HG02678 (cell line): Measurements from ENCODE around the gene VPS37D.
A peak's percentile ranks its signal among the peaks of the same experiment; 100 is the strongest.
"Not testable (repeated sequence)": the region's sequence is repeated elsewhere in the genome, so short reads cannot be mapped to it uniquely, and the experiment has no call there.

ENCODE experiments used
- ATAC-seq: cut with Tn5 transposase; IDR thresholded peaks from one replicate; pipeline ENCODE4 v1.9.1; 2021; ENCODE audit warnings: mild to moderate bottlenecking, moderate library complexity; ENCODE audit not compliant: unreplicated experiment

The VPS37D gene, protein sequence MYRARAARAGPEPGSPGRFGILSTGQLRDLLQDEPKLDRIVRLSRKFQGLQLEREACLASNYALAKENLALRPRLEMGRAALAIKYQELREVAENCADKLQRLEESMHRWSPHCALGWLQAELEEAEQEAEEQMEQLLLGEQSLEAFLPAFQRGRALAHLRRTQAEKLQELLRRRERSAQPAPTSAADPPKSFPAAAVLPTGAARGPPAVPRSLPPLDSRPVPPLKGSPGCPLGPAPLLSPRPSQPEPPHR

DNA sequence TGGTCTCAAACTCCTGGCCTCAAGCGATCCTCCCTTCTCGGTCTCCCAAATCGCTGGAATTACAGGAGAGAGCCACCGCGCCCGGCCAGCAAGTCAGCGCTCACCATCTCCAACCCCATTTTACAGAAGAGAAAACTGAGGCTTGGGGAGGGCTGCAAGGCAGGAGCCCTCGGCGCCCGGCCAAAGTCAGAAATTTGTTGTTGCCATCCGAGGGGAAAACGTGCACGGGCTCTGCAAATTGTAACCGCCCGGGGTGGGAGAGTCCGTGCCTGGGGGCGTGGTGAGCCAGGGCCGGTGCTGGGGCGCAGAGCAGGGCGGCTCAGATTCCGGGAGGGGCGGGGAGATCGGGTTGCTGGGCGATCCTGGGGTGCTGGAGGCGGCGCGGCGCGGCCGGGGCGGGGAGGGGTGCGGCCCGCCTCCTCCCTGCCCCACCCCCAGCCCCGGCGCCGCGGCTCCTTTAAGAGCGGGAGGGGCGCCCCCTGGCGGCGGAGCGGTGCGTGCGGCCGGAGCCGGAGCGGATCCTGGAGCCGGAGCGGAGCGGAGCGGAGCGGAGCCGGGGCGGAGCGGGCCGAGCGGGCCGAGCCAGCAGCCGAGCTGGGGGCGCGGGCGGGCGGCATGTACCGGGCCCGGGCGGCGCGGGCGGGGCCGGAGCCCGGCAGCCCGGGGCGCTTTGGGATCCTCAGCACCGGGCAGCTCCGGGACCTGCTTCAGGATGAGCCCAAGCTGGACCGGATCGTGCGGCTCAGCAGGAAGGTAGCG lies at the start of gene VPS37D:
TSS of gene VPS37D (plus strand) at position 488 of the 759 bp plus-strand sequence. CDS start at position 616, 128 bp downstream.
- peak; percentile 91 for ATAC-seq

DNA sequence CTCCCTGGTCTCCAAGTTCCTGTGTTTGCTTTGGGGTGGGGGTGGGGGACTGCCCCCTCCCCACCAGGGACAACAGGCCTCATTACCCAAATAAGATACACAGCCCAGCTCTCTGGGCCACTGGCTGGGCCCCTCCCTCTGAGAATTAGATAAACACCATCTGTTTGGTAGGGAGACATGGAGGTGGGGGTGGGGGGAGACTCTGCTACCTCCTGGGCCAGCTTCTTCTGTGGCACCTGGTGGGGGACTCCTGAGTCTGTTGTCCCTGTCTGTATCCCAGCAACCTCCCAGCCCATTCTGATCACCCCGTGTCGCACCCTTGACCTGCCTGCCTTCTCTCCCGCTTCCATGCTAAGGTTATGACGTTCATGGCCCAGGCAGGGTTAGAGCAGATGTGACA lies 49.1 kb upstream of the VPS37D start:
- no peak for ATAC-seq

DNA sequence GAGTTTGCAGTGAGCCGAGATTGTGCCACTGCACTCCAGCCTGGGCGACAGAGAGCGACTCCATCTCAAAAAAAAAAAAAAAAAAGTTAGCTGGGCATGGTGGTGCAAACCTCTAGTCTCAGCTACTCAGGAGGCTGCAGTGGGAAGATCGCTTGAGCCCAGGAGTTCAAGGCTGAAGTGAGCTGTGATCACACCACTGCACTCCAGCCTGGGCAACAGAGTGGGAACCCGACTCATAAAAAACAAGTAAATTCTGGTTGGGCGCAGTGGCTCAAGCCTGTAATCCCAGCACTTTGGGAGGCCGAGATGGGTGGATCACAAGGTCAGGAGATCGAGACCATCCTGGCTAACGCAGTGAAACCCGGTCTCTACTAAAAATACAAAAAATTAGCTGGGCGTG lies 48.2 kb upstream of the VPS37D start:
- not testable (repeated sequence) for ATAC-seq

DNA sequence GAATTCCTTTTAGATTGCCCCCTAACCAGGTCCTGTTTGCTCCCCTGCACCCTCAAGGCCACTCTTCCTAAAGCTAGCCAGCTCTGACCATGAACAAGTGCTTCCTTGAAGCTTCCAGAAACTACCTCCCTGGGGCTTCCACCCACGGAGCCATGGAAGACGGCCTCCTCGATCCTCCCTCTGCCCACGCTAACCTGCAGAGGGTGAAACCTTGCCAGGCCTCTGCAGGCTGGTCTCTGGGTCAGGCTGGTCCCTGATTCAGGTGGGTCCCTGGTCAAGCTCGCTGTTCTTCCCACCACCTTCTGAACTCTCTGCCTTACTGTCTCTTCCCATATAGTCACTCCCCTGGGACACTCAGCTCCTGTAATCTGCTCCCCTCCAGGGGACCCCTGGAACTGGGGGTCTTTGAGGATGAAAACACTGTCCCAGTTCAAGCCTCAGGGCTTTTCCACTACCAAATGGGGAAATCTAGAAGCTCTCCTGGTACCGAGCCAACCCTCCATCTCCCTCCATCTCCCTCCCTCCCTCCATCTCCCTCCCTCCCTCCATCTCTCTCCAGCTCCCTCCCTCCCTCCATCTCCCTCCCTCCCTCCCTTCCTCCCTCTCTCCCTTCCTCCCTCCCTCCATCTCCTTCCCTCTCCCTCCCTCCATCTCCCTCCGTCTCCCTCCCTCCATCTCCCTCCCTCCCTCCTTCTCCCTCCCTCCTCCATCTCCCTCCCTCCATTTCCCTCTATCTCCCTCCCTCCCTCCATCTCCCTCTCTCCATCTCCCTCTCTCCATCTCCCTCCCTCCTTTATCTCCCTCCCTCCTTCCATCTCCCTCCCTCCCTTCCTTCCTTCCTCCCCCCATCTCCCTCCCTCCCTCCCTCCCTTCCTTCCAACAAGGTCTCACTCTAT lies 46.2 kb upstream of the VPS37D start:
- ATAC-seq: no peak

DNA sequence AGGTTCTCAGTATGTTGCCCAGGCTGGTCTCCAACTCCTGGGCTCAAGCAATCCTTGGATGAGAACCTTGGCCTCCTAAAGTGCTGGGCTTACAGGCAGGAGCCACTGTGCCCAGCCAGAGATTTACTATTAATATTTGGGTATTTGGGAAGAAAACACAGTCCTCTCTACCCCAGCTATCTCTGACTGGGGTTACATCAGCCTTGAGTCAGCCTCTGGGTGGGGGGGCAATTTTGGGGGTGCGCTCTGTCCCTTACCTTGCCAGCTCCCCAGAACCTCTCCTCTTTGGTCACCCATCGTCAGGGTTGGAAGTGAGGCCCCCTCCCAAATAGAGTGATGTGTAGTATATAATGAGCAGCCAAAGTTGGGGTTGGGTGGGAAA lies 45.1 kb upstream of the VPS37D start:
- ATAC-seq: no peak

DNA sequence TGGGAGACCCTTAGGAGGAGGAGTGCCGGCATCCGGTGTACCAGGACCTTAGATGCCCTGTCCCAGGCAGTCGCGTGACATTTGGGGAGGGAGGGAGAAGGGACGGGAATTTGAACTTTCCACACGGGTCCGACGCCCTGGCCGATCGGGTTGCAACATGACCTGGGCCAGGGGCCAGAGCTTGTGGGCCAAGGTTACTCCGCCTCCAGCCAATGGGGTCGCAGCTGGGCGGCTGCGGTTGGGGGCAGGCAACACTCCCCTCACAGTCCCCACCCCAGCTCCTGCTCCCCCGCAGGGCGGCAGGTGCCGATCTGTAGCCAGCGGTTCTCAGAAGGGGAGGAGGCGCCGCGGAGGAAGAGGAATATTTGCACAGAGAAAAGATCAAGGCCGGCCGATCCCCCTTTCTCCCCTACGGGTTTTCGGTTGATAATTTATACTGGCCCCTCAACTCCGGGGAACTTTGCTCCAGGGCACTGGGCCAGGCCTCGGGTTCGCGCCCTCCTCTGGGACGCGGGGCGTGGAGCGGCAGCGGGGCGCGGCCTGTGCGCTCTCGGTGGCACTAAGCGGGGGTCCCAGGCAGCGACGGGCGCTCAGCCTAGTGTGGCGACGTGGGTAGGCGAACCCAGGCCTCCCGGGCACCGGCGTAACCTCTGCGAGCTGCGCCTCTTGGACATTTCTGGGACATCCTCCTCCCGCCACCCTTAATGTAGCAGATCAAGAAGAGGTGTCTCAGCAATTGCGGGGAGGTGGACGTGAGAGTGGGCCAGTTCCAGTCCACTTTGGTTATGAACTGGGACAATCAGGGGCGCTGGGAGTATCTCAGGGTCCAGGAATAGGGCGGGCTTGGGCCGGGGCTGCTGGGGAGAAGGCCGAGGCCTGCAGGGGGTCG lies 44.5 kb upstream of the VPS37D start:
- no peak for ATAC-seq

DNA sequence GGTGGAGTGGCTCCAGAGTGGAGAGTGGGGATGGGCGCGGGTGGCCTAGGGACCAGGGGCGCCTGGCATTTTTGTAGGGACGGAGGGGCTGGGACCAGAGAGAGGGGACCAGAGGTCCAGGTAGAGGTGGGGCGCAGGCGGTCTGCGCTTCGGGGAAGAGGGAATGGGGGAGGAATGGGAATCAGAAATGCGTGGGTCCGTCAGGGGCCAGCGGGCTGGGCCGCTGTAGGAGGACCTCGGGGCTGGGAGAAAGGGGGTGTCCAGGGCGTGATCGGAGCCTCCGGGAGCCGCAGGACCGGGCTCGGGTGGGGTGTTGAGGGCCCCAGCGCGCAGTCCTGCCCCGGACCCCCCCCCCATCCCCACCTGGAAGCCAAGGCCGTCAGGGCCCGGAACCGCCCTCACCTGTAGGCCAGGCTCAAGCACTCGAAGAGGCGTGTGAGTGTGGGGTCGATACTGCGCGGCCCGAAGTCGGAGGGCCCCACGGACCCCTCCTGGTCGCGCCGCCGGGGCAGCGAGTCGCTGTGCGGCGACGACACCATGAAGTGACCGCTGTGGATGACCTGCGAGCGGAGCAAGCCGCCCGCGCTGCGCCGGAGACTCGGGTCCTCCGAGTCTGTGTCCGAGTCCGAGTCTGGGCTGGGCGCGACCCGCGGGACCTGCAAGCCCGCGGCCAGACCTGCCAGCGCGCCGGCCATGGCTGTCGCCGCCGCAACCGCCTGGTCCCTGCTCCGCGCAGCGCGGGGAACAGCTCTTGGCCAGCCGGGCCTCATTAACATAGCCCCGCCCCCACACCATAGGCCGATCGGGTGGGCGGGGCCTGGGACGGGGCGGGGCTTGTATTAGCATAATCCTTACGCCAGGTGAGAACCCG lies 43.6 kb upstream of the VPS37D start, which contains the start of gene MLXIPL:
TSS of gene MLXIPL (minus strand) at position 725 of the 871 bp plus-strand sequence. CDS start at position 695, 30 bp downstream.
- ATAC-seq: no peak

DNA sequence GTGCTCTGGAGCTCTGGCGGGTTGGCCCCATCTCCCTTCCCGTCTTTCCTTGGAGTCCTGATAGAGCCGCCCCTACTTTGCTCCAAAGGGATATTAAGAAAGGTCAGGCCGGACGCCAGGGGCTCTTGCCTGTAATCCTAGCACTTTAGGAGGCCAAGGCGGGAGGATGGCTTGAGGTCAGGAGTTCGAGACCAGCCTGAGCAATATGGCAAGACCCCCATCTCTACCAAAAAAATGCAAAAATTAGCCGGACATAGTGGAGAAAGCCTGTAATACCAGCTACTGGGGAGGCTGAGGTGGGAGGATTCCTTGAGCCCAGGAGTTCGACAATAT lies 43.0 kb upstream of the VPS37D start:
- no peak for ATAC-seq

DNA sequence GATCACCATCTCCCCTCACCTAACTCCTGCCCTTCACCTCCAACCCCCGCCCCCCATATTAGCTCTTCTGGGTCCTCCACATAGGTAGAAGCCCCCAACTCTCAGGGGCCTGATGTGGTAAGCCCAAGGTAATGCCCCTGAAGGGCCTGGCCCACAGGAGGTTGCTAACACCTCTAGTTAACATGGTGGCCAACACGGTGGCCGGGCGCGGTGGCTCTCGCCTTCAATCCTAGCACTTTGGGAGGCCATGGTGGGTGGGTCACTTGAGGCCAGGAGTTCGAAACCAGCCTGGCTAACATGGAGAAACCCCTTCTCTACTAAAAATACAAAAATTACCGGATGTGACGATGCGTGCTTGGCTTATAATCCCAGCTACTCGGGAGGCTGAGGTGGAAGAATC lies 42.4 kb upstream of the VPS37D start:
- no peak for ATAC-seq

DNA sequence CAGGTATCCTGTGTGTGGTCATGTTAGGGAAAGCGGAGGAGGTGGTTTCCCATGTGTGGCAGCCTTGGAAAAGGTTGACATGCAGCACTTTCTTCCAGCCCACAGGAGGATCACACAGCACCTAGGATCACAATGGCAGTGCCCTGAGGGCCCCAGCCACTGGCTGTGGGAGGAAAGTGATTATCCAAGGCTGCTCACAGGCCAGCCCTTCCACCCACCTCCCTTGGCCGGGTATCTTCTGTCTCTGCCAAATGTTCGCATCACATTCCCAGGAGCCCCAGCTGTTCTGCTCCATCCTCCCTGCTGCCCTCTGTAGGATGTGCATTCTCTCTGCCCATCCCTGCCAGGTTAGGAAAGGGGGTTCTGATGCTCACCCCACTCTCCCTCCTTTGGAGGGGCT lies 40.8 kb upstream of the VPS37D start:
- ATAC-seq: no peak

DNA sequence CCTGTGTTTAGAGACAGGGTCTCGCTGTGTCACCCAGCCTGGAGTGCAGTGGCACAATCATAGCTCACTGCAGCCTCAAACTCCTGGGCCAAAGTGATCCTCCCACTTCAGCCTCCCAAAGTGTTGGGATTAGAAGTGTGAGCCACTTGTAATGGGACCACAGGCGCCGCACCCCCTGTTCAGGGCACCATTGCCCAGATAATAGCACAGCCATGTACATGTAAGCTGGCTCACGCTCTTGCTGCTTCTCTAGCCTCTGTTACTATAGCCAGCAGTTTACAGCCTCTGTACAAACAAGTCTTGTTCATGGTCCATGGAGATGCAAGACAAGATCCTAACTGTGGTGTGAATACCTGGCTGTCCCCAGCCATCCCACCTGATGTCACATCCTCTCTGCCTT lies 39.1 kb upstream of the VPS37D start:
- no peak for ATAC-seq

DNA sequence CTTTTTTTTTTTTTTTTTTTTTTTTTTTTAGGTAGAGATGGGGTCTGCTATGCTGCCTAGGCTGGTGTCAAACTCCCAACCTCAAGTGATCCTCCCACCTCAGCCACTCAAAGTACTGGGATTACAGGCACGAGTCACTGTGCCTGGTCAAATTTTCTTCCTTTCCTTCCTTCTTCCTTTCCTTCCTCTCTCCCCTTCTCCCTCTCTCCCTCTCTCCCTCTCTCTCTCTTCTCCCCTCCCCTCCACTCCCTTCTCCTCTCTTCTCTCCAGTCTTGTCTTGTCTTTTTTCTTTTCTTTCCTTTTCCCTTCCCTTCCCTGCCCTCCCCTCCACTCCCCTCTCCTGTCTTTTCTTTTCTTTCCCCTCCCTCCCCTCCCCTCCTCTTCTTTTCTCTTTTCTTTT lies 36.1 kb upstream of the VPS37D start:
- no peak for ATAC-seq

DNA sequence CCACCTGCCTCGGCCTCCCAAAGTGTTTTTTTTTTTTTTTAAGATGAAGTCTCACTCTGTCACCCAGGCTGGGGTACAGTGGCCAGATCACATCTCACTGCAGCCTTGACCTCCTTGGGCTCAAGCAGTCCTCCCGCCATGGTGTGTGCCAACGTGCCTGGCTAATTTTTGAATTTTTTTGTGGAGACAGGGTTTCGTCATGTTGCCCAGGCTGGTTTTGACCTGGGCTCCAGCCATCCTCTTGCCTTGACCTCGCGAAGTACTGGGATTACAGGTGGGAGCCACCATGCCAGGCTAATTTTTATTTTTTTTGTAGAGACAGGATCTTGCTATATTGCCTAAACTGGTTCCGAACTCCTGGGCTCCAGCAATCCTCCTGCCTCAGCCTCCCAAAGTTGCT lies 34.3 kb upstream of the VPS37D start:
- no peak for ATAC-seq

DNA sequence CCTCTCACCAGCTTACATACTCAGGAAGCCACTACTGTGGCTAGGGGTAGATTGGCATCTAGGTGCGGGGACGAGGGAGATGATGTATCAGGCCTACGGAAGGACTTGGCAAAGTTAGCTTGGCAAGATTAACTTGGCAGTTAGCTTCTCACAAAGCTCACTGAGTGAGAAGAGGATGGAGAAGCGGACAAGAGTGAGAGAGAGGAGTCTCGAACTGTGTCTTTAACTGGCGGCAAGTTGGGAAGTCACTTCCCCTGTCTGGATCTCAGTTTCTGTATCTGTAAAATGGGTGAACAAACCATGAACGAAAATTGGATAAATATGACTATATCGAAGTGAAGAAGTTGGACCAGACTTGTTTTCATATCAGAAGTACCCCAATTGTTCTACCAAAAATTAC lies 33.8 kb upstream of the VPS37D start:
- no peak for ATAC-seq

DNA sequence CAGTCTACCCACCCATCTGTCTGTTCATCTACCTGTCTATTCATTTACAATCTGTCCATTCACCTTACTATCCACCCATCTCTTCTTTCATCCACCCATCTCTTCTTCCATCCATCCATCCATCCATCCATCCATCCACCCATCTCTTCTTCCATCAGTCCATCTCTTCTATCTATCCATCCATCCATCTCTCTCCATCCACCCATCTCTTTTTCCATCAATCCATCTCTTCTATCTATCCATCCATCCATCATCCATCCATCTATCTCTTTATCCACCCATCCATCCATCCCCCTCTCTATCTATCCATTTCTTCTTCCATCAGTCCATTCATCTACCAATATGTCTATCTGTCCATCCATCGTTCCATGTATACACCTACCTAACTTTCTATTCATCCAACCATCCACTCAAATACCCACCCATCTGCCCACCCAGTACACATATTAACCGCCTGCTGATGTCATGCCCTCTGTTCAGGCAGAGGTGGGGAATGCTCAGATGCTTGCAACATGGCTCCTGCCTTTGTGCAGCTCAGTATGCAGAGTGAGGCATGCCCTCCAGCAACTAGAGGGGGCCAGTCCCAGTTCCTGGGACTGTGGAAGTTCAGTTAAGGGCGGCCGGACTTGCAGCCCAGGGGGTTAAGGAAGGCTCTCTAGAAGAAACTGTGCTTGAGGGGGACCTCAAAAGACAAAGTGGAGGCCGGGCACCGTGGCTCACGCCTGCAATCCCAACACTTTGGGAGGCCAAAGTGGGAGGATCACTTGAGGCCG lies 32.0 kb upstream of the VPS37D start:
- ATAC-seq: no peak

DNA sequence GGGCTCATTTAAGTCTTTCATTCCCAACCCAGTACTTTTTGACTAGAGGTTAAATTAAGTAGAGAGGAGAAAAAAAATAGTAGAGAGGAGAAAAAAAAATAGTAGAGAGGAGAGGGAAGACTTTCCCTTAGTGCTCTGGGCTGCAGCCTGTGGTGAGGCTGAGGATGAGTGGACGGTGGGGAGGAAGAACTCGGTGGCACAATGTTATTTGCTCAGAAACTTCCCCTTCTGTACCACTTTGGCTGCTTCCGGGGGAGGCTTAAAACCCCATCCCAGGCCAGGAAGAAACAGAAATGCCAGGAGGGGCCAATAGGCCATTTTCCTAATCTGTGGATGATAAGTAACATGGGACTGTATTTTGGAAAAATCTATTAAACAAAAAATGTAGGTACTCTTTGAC lies 28.7 kb upstream of the VPS37D start:
- no peak for ATAC-seq

DNA sequence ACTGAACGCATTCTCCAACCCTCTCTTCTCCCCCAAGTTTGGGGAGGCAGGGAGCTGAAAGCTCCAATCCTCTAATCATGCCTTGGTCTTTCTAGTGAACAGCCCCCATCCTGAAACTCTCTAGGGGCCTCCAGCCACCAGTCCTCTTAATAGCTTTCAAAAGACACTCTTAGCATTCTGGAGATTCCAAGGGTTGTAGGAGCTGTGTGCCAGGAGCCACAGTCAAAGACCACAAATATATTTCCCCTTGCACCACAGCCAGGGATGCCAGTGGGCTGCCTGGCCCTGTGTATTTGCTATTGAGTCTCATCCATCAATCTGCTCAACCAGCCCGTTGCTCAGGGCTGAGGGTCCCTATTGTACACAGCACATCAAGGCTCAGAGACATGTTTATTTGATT lies 24.8 kb upstream of the VPS37D start:
- ATAC-seq: no peak

DNA sequence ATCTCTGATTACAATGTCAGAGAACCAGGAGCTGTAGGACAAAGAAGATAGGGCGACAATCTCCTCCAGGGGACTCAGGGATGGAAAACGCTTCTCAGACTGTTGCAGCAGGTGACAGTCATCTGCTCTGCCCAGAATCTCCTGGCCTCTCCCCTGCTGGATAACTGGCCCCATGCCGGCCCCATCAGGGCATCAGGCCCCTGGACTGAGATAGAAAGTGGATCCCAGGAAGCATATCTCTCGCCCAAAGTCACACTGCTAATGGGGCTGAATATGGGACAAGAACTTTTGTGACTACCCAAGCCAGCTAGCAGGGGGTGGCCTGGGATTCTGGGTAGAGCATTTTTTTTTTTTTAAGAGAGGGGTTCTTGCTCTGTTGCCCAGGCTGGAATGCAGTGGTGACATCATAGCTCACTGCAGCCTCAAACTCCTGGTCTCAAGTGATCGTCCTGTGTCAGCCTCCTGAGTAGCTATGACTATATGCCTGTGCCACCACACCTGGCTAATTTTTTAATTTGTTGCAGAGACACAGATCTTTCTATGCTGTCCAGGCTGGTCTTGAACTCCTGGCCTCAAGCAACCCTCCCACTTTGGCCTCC lies 22.8 kb upstream of the VPS37D start:
- no peak for ATAC-seq
